Stimulated activated effector memory CD8-positive, alpha-beta T cell treated with anti-CD3 and anti-CD28 coated beads, Interleukin-12 subunit alpha, Interleukin-12 subunit beta, amount 100 ng/mL, for 72 hours (primary cell): ENCODE results near the gene MEN1.

Source experiments
- ATAC-seq: fragments of 150-1000 bp; cut with Tn5 transposase; 2 replicates; pipeline ENCODE4 v1.10.0; 2021
- DNase-seq, 2 donors: peaks; one replicate each; pipeline ENCODE4 v3.0.0; 2021 to 2022; ENCODE audit warnings: low spot score in 2 of 2
- H3K27ac Mint-ChIP-seq: one replicate; pipeline ENCODE4 v1.8.0; 2022; ENCODE audit warnings: mild to moderate bottlenecking, mixed read lengths
- H3K36me3 Mint-ChIP-seq: one replicate; pipeline ENCODE4 v1.8.0; 2022; ENCODE audit warnings: mild to moderate bottlenecking, mixed read lengths
- H3K4me1 Mint-ChIP-seq: one replicate; pipeline ENCODE4 v1.8.0; 2022; ENCODE audit warnings: mixed read lengths
- H3K4me3 Mint-ChIP-seq: one replicate; pipeline ENCODE4 v1.8.0; 2022; ENCODE audit warnings: mild to moderate bottlenecking, mixed read lengths
- H3K9me3 Mint-ChIP-seq: one replicate; pipeline ENCODE4 v1.8.0; 2022; ENCODE audit warnings: mixed read lengths

MEN1 gene

GRCh38 chr11:64770120-64770519 lies 40.2 kb downstream of the MEN1 start:
- no peak overlapping the region for H3K4me3 Mint-ChIP-seq
- peak overlapping the region; percentile 81 for H3K27ac Mint-ChIP-seq
- ATAC-seq (no peak), DNase-seq (no peak)
- H3K9me3 Mint-ChIP-seq, result no peaks in the 10 kb centered on the region
- H3K4me1 Mint-ChIP-seq, result peaks cover 76% of the 10 kb centered on the region
- peaks cover 100% of the 10 kb centered on the region for H3K36me3 Mint-ChIP-seq

DNA sequence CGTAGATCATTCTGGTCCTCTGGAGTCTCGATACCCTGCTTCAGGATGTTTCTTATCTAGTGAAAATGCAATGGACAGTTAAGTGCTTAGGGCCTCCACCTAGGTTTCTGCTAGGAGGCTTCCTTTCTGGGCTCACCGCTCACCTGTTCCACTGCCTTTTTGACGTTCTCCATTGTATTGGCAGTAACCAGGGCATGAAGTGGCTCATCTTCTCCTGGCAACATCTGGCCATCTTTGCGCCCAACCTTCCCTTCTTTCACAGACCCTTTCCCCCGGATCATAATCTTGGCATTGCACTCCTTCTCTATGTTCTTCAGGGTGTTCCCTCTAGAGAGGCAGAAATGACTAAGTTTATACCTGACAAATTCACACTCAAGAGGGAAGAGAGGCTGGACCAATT lies 41.1 kb downstream of the MEN1 start:
- Mint-ChIP-seq H3K4me1 (peaks cover 79% of the 10 kb centered on the region), H3K36me3 (peaks cover 100% of the 10 kb centered on the region), H3K4me3 (no peak overlapping the region), H3K27ac (peak overlapping the region; percentile 83), H3K9me3 (no peaks in the 10 kb centered on the region)
- DNase-seq (no peak), ATAC-seq (no peak)

- Mint-ChIP-seq H3K27ac (peak overlapping the region; percentile 83), H3K36me3 (peaks cover 100% of the 10 kb centered on the region)
- no peak for ATAC-seq
These were observed 42.1 kb downstream of the MEN1 start for GRCh38 chr11:64768300-64768694.

DNA sequence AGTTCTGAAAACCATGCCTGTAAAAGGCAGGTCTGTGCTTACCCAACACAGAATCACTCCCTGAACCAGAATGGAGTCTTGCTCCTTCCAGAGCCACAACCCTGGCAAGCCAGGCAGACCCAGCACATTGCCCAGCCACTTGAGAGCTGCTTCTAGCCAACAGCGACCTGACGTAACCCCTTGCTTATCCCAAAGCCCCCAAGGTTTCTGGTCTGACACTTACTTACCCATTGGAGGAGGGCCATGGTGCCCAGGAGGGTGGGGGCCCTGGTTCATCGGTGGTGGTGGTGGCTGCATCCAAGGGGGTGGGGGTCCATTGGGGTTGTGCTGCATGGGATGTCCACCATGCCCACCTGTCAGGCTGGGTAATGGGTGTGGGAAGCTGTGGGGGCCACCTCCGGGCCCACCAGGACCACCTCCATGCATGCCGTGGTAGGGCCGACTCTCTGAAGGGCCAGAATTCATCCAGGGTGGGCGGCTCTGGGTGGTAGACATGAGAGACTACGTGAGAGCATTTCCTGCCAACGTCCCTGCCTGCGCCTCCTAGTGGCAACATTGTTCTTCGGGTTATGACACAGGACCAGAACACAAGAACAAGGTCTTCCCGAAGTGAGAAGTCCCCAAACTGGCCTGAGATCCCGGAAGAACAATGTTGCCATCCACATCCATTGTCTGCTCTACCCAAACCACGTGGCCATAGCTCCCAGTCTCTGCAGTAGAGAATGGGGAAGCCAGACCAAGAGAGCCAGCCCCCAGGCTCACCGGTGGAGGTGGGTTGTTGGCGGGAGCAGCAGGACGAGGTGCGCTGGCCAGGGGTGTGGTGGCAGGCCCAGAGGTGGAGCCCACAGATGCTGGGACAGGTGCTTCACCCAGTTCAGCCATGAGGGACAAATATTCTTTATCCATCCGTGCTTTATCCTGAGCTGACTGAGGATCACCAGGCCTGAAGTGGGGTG lies 42.7 kb downstream of the MEN1 start:
- Mint-ChIP-seq H3K36me3 (peaks cover 100% of the 10 kb centered on the region), H3K4me3 (no peak overlapping the region)
- peak; percentile 72 to 89 for DNase-seq

More at GRCh38 chr11:64768300-64768694, 42.1 kb downstream of the MEN1 start:
- Mint-ChIP-seq H3K9me3 (no peaks in the 10 kb centered on the region), H3K4me1 (peaks cover 82% of the 10 kb centered on the region), H3K4me3 (no peak overlapping the region)
- DNase-seq, result no peak

GRCh38 chr11:64766881-64767280 lies 43.5 kb downstream of the MEN1 start:
- H3K4me3 Mint-ChIP-seq, result peak overlapping the region; percentile 26

More for the DNA sequence above, 42.7 kb downstream of the MEN1 start:
- H3K27ac Mint-ChIP-seq, result peak overlapping the region; percentile 83
- H3K4me1 Mint-ChIP-seq, result peaks cover 85% of the 10 kb centered on the region
- peak; percentile 67 for ATAC-seq
- H3K9me3 Mint-ChIP-seq, result no peaks in the 10 kb centered on the region

GRCh38 chr11:64765851-64766665 lies 44.3 kb downstream of the MEN1 start:
- peak overlapping the region; percentile 81 for H3K27ac Mint-ChIP-seq
- H3K9me3 Mint-ChIP-seq, result no peaks in the 10 kb centered on the region
- no peak for DNase-seq
- peak overlapping the region; percentile 26 for H3K4me3 Mint-ChIP-seq
- no peak for ATAC-seq
- peaks cover 100% of the 10 kb centered on the region for H3K36me3 Mint-ChIP-seq
- H3K4me1 Mint-ChIP-seq, result peaks cover 95% of the 10 kb centered on the region

More at GRCh38 chr11:64766881-64767280, 43.5 kb downstream of the MEN1 start:
- H3K36me3 Mint-ChIP-seq, result peaks cover 100% of the 10 kb centered on the region
- H3K4me1 Mint-ChIP-seq, result peaks cover 92% of the 10 kb centered on the region
- no peaks in the 10 kb centered on the region for H3K9me3 Mint-ChIP-seq
- ATAC-seq (no peak), DNase-seq (no peak)
- H3K27ac Mint-ChIP-seq, result peak overlapping the region; percentile 83

DNA sequence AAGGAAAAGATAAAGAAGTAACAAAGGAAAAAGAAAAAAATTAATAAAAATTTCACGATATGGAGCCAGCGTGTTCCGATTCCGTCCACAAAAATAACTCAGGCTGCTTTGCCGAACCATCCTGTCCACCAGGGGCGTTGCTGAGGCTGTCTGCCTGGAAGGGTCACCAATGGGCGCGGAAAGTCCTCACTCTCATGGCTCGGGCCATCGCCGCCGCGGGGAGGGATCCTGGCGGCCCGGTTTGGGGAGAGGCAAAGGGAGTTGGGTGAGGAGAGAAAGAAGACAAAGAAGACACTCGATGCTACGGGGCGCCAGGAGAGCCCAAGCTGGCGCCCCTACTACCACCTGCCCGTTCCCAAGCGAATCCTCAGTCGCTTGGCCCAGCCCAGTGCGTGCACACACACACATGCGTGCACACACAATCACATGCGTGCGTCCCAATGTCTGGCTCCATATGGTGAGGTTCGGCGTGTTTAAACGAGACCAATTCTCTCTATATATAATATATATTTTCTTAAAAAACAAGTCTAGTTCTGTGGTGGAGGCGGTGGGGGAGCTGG lies 45.0 kb downstream of the MEN1 start:
- Mint-ChIP-seq H3K36me3 (peaks cover 100% of the 10 kb centered on the region), H3K27ac (peak overlapping the region; percentile 97), H3K4me3 (peak overlapping the region; percentile 63), H3K9me3 (no peaks in the 10 kb centered on the region), H3K4me1 (peaks cover 94% of the 10 kb centered on the region)
- DNase-seq, result no peak
- ATAC-seq, result no peak

GRCh38 chr11:64764753-64765152 lies 45.6 kb downstream of the MEN1 start:
- no peak for DNase-seq
- H3K4me1 Mint-ChIP-seq, result peaks cover 97% of the 10 kb centered on the region
- peak overlapping the region; percentile 97 for H3K27ac Mint-ChIP-seq
- H3K36me3 Mint-ChIP-seq, result peaks cover 100% of the 10 kb centered on the region
- H3K9me3 Mint-ChIP-seq, result no peaks in the 10 kb centered on the region
- peak overlapping the region; percentile 63 for H3K4me3 Mint-ChIP-seq
- no peak for ATAC-seq

DNA sequence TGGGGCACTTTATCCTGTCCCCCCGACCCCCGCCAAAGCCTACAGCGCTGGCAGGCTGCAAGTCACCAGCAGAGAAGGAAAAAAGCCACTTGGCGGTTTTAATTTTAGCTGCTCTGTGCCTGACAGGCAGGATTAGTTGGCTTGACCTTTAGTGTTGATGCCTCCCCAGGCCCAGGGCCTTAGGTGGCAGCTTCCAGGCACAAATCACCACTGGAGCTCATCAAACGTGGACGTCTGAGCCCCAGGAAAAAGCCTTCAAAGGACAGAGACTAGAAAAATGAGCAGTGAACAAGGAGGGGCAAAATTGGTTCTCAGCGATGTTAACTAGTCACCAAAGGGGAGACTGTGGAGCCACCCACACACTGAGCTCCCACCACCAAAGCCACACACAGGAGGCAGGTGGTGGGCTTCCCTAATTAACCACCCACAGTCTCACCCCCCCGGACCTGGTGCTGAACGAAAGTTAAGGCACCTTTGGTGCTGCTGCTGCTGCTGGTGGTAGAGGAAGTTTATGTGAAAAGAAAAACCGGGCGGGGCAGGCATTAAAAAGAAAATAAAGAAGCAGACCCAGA lies 46.2 kb downstream of the MEN1 start:
- Mint-ChIP-seq H3K36me3 (peaks cover 98% of the 10 kb centered on the region), H3K4me3 (peak overlapping the region; percentile 63), H3K4me1 (peaks cover 96% of the 10 kb centered on the region), H3K27ac (peak overlapping the region; percentile 97), H3K9me3 (no peaks in the 10 kb centered on the region)
- DNase-seq, result no peak
- peak; percentile 42 for ATAC-seq

- Mint-ChIP-seq H3K4me3 (peak overlapping the region; percentile 63), H3K4me1 (peaks cover 92% of the 10 kb centered on the region), H3K27ac (peak overlapping the region; percentile 97), H3K9me3 (no peaks in the 10 kb centered on the region), H3K36me3 (peaks cover 95% of the 10 kb centered on the region)
- DNase-seq, result no peak
- no peak for ATAC-seq
These were observed 46.8 kb downstream of the MEN1 start for GRCh38 chr11:64763526-64764039.

DNA sequence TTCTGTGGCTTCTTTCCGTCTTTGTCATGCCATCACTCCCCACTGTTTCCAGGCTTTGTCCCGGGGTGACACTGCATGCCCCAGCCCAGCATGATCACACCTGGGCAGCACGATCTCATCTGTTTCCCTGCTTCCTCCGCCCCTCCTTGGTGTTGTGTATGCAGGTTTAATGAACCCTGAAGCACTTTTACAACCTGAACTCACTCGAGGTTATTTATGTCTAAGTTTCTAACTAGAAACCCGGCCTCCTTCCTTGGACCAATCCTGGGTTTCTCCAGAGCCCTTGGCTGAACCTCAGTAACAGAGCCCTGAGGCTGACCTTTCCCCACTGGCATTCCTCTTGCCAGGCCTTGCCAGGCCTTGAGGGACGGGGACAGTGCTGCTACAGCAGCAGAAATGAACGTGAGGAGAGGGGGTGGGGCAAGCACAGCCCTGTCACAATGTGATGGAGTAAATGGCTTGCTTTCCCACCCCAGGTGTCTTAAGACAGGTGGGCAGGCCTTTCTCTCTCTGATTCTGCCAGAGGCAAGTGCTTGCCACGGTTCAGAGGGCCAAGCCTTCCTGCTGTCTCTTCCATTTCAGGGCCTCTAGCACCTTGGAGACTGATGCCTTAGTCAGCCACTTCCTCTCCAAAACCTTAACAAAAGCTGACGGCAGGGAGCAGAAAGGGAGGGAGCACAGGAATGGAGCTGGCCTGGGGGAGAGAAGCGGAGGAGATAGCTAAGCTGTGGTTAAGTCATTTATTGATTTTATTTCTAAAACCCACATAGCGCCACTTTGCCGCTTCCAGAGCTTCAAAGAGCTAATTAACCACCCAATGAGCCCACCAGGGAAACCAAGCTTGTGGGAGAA lies 47.5 kb downstream of the MEN1 start:
- Mint-ChIP-seq H3K36me3 (peaks cover 91% of the 10 kb centered on the region), H3K4me1 (peaks cover 85% of the 10 kb centered on the region), H3K9me3 (no peaks in the 10 kb centered on the region), H3K4me3 (peak overlapping the region; percentile 63), H3K27ac (peak overlapping the region; percentile 97)
- no peak for ATAC-seq
- no peak for DNase-seq

GRCh38 chr11:64762277-64762673 lies 48.1 kb downstream of the MEN1 start:
- DNase-seq (no peak), ATAC-seq (no peak)
- Mint-ChIP-seq H3K9me3 (no peaks in the 10 kb centered on the region), H3K36me3 (peaks cover 85% of the 10 kb centered on the region), H3K4me3 (no peak overlapping the region), H3K27ac (peak overlapping the region; percentile 97), H3K4me1 (peaks cover 79% of the 10 kb centered on the region)

DNA sequence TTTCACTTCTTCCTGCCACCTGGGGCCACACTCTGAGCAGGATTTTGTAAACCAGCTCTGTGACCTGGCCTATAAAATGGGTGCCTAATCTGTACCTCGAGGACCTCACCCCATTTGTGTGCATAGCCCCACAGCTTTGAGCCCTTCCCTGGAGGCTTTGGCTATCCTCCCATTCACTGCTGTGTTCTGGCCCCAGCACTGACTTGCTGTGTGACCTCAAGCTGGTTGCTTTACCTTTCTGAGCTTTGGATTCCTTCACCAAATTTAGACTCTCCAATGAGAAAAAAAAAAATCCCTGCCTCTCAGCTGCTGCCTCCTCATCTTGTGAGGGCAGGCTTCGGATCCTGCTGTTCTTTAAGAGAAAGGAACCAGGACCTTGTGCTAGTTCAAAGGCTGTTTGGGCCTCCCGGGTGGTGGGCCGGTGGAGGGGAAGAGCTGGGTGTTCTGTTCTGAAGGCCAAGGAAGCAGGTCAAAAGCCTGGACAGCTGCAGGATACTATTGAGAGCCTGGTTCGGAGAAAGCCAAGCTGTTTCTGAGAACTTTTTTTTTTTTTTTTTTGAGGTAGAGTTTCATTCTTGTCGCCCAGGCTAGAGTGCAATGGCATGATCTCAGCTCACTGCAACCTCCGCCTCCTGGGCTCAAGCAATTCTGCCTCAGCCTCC lies 49.5 kb downstream of the MEN1 start:
- Mint-ChIP-seq H3K36me3 (peaks cover 71% of the 10 kb centered on the region), H3K27ac (peak overlapping the region; percentile 97), H3K4me3 (no peak overlapping the region), H3K4me1 (peaks cover 65% of the 10 kb centered on the region), H3K9me3 (no peaks in the 10 kb centered on the region)
- ATAC-seq, result no peak
- DNase-seq, result no peak
